Fibroblast of upper back skin (primary cell): ENCODE measurements around the gene SIKE1.
A peak's percentile ranks its signal among the peaks of the same experiment; 100 is the strongest.
"Not testable (repeated sequence)": the region's sequence is repeated elsewhere in the genome, so short reads cannot be mapped to it uniquely, and the experiment has no call there.

ENCODE experiments used
- DNase-seq: peaks from one replicate; pipeline ENCODE4 v3.0.0-alpha.2; 2013

SIKE1 gene

DNA sequence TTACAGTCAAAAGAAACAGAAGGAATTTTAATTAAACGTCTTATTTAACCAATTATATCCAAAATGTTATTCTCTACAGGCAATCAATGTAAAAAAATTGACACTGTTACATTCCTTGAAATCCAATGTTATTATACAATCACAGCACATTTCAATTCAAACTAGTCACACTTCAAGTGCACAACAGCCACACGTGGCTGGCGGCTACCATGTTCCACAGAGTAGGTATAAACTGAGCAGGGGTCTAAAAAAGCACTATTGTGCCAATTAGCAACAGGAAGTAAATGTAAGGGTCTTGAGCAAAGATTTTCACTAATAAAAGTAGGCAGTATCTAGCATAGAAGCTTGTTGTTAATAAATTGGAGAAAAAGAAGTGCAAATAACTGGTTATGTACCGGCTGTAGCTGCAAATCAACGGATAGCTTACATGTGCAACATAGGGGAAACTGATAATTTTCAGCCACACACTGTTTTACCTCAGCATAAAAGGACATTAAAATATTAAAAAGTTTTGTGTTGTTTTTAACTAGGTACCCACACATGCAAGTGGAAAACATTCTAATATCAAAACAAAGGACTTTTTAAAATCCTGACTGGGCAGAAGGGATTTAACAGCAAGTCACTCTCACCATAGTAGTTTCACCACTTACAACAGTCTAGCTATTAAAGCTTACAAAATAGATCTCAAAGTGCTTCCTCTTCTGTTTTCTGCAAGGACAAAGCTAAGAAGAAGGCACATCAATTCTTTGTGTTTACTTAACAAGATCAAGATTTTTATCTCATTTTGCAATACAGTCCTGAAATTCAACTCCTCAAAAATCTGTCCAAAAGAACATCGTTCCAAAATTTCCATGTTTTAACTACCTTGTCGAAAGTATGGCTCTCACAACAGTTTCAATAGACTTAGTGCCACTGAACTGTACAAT, 25.2 kb downstream of the SIKE1 start:
- peak; percentile 19 for DNase-seq

DNA sequence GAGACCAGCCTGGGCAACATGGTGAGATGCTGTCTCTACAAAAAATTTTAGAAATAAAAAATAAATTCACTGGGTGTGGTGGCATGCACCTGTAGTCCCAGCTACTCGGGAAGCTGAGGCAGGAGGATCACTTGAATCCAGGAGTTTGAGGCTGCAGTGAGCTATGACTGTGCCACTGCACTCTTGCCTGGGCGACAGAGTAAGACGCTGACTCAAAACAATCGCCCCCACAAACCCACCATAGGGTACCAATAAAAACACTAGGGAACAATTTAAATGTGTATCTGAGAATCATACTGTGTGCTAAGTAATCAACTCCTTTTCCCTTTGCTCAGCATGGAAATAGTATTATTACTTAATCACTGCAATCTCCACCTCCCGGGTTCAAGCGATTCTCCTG, 26.8 kb downstream of the SIKE1 start:
- not testable (repeated sequence) for DNase-seq

- DNase-seq: no peak
Observed at GRCh38 chr1:114753143-114753542, 27.3 kb downstream of the SIKE1 start.

- DNase-seq: no peak
Observed at GRCh38 chr1:114750780-114751179, 29.7 kb downstream of the SIKE1 start.

GRCh38 chr1:114749835-114750234, 30.6 kb downstream of the SIKE1 start:
- no peak for DNase-seq

GRCh38 chr1:114746450-114747121, 33.9 kb downstream of the SIKE1 start:
- DNase-seq: no peak

GRCh38 chr1:114745291-114745690, 35.2 kb downstream of the SIKE1 start:
- peak; percentile 16 for DNase-seq

DNA sequence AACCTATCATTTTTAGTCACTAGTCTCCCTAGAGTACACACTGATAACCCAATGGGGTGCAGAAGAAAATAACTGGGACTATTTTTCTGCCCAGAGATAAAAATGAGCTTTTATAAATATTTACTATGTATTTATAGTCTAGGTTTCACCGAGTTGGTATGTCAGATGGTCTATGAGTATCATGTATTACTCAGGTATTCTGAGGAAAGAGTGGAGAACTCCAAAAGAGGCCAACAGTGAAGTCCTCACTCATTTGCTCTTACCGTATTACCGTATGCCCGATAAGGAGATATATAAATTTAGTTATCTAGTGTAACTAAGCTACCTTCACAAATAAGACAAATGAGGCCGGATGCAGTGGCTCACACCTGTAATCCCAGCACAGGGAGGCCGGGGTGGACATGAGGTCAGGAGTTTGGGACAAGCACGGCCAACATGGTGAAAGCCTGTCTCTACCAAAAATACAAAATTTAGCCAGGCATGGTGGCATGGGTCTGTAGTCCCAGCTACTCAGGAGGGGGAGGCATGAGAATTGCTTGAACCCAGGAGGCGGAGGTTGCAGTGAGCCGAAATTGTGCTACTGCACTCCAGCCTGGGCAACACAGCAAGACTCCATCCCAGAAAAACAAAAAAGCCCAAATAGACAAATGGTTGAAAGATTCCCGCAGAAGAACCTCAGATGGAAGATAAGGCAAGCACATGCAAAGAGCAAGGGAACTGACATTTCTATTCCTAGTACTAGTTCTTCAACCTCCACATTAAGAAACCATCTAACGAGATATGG, 38.3 kb downstream of the SIKE1 start:
- DNase-seq: no peak

DNA sequence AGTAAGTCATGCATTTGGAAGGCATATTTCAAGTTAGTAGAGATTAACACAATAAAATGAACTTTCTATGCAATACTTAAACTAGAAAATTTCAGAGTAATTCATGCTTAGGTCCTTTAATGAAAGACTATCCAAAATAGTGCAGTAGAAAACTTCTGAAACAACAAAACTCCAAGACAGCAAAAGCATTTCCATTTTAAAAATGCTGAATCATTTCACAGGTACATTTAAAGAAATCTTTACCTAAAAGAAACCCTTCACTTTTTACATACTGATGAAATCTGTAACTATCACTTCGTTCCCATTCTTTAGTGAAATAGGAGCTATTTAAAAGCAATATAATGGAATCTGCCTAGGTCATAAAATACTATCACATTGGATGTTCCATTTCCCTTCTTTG, 40.2 kb downstream of the SIKE1 start:
- DNase-seq: no peak

DNA sequence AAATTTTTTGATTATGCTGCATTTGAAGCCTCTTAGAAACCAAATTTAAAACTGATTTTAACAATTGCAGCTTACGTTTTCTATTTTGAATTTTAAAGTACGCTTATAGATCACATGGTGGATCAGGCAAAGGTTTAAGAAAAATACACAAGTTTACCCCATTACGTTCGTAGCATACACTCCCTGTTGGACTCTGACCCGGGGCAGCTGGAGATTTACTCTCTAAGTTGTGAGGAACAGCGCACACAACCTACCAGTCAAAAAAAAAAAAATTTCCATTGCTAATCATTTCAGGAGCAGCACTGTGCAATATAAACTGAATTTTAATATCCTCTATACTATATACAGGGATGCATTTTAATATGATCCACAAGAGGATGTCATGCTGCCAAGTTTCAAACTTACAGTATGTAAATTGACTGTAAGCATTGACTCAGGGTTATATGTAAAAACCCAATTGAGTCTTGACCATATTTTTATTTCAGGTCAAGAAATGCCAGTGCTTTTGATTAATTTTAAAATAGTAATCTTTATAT, 43.1 kb downstream of the SIKE1 start:
- no peak for DNase-seq

- no peak for DNase-seq
Observed at GRCh38 chr1:114735479-114735878, 45.0 kb downstream of the SIKE1 start.

- no peak for DNase-seq
Observed at GRCh38 chr1:114729782-114730181, 50.7 kb downstream of the SIKE1 start.

DNA sequence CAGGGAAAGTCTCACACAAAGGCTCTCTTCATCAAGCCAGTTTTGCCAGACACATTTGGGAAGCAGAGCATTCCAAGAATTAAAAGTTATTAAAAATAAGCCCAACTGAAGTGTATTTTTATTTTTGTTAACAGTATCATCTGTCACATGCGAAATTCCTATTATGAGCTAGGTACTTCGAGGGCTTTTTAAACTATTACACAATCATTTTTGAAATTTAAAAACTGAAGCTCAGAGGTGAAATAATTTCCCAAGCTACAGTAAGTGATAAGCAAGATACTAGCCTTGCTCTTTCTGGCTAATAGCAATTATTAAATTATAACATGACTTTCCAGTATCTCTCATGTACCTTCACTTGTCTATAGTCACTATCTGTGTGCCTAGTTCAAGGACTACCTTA, 51.9 kb downstream of the SIKE1 start:
- no peak for DNase-seq

- no peak for DNase-seq
Observed at GRCh38 chr1:114725230-114725629, 55.3 kb downstream of the SIKE1 start.

DNA sequence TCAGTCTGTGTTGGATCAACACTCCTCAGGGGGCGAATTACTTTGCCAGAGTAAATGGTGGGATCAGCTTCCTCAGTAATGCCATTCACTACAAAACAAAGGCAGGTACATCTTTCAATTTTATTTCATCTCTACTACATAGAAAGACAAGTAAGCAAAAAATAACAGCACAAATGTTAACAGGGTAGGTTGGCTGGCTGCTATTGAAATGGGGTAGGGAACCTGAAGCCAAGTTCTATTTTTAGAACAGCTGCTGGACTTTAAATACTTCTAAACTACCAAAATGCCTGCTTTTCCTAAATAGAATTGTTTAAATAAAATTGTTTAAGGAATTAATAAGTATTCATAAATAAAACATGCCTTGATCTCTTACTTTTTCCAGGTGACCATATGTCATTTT, 56.6 kb downstream of the SIKE1 start:
- no peak for DNase-seq

DNA sequence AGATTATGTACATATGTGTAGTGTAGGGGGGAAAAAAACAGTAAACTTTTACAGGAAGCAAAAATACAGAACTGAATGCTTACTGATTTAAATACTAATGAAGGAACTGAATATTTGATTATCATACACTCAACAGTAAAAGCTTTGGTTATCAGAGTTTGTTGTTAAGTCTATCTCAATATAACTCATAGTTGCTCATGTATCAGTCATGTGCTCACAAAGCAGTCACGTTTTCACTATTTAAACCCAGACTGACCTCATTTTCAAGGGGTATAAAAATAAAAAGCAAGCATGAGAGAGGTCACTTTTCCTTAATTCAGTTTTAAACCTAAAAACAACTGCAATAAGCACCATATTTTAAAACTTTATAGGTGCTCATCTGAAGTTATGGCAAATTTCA, 57.0 kb downstream of the SIKE1 start:
- no peak for DNase-seq

- DNase-seq: no peak
Observed at GRCh38 chr1:114720492-114720891, 60.0 kb downstream of the SIKE1 start.
